Middle frontal gyrus (tissue), 1 donor: ENCODE results near the gene HOMER2.
"Not testable (repeated sequence)": the region's sequence is repeated elsewhere in the genome, so short reads cannot be mapped to it uniquely, and the experiment has no call there.

Experiments used
- DNase-seq: peaks from one replicate; pipeline ENCODE4 v3.0.0-alpha.2; 2015; ENCODE audit warnings: low spot score; ENCODE audit errors: extremely low spot score

Gene HOMER2

DNA sequence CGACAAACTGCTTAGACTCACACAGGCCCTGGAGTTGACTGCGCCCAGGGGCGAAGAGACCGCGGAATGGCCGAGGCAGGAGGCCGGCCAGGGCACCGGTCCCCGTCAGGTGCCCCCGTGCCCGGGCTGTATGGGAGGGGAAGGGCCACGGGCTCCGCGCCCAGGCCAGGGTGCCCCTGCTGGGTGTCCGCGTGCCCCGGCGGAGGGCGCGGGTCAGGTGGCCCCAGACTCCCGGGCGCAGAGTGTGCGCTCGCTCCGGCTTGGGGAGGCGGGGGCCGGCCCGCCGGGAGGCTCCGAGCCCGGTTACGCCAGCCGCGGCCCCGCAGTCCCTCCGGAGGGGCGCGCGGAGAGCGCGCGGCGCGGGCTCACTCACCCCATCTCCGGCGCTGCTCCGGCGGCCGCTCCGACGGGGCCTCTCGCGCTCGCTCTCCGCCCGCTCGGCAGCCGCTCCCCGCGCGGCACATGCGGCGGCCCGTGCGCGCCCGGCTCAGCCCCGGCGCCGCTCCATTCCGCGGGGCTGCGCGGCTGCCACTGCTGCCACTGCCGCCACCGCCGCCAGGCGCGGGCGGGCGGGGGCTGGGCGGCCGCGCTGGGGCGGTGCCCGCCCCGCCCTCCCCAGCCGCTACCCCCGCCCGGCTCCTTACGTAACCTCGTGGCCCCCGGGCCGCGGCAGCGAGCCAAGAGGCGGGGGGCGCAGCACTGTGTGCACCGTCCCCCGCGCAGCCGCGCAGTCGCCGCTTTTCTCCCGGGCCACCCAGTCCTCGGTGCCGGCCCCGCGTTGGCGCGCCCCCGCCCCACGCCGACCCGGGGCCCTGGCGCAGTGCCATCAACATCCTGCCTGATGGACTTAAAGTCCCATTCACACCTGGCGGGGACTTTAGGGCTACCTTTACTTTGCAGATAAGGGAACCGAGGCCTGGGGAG, at the start of gene HOMER2:
TSS of gene HOMER2 (minus strand) at position 563 of the 924 bp plus-strand sequence. CDS start at position 378, 185 bp downstream.
- DNase-seq = no peak

DNA sequence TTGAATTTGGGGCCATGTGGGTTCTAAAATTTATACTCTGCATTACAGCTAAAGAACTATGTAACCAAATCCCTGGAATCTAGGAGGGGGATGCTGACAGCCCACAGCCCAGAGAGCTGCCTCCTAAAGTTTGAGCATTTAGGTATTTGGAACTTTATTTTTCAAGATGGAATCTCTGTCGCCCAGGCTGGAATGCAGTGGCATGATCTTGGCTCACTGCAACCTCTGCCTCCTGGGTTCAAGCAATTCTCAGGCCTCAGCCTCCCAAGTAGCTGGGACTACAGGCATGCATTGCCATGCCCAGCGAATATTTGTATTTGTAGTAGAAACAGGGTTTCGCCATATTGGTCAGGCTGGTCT, 48.1 kb upstream of the HOMER2 start:
- DNase-seq = not testable (repeated sequence)

DNA sequence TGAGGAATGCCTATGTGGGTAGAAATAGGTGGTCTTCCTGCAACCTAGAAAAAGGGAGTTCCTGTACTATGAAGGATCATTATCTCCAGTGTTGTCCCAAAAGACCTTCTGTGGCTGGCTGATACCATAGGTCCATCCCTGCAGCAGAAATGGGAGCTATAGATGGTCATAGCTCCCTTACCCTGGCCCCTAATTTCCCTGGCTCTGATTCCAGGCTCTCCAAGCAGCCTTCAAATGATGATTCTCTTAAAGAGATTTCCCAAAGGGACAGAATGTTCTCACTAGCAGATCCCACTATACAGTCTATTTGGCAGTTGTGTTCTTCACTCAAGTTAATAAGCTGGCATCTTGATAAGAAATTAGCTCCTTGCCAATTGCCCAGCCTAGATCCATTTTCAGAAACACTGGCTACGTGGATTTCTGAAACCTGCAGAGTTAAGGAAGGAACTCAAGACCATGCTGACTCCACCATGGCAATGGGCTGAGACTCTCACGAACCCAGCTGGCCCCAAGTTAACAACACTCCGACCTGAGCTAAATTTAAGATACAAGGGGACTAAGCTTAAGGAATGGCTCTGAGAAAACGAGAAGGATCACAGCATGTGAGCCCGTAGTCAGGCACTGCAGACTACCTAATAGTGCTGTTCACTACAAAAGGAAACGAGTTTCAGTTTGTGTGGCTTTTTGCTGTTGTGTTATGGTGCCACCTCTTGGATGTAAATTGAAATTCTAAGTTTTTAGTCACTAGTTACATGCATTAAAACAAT, 47.6 kb upstream of the HOMER2 start:
- DNase-seq = peak; percentile 47

DNA sequence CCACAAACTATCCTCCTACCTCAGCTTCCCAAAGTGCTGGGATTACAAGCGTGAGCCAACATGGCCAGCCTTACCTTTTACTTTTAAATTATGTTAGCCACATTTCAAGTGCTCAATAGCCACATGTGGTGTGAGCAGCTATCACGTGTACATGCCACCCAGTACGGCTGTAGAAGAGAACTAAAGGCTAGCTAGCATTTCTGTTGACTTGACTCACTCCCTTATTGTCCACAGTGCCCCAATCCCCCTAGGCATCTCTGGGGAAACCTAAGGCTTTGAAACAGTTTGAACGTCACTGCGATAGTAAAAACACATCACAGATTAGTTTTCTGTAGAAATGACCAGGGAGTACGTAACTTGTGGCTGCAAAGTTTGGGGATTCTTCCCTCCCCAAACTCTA, 46.9 kb upstream of the HOMER2 start:
- no peak for DNase-seq

DNA sequence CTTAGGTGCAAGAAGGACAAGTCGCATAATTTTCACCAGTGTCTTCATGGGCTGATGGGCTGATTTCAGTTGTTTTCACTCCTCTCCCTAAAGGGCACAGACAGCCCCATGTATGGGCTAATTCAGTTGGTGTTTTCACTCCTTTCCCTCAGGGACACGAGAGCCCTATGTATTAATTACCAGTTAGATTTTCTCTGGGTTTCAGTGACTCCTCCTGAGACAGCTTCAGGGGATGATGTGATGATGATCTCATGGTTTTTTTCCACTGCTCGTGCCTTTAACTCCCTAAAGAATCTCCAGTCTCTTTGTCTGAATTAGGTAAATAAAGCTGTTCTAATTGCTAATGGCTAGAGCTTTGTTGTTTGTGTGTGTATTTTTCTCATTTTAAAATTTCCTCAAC, 43.4 kb upstream of the HOMER2 start:
- no peak for DNase-seq

DNA sequence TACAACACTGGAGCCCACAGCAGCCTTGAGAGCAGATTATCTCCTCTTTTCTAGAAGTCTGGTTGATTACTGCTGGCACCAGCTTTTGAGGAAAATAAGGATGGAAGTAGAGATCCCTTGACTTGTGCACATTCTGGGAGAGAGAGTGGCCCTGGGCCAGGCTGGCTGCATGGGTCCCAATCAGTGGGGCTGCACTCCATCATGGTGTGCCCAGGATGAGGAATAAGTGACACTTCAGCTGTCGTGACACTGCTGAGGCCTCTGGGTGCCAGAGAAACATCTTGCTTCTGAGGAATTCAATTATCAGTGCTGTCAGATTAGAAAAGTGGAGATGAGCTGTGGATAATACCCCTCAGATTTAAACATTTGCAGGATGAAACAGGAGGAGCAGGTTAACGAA, 42.6 kb upstream of the HOMER2 start:
- DNase-seq = no peak

DNA sequence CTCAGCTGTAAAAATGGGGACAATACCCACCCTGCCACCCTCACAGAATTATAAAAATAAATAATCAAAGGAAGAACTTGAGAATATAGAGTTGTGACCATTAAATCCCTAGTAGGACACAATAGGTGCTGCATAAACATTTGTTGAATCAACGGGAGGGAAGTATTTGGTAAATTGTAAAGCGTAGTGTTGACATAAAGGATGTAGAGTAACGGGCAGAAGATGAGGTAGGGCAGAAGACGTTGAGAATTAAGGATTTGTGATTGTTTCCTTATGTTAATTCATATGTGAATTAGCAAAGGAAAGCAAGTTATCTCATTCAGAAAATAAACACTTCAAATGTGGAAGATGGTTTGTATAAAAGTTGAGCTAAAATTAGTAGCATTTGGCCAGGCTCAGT, 40.6 kb upstream of the HOMER2 start:
- no peak for DNase-seq

DNA sequence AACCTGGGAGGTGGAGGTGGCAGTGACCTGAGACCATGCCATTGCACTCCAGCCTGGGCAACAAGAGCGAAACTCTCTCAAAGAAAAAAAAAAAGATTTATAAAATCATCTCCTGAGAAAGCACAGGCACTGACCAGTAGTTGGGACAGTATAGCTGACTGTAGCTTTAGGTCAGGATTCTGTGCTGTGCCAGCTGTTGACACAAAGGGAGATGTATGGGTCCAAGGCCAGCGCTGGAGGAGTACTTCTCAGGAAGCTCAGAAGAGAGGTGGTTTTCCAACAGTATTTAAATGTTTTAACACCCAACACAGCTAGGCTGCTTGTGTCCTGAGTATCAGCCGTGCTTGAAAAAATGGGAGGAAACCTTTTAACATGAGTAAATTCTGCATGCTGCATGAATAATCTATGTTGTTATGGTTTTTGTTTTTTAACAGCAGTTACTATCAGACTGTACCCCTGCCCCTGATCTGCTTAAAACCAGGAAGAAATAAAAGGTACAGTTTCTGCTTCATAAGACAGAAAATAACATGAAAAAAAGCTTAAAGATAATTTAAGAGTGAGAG, 40.0 kb upstream of the HOMER2 start:
- DNase-seq = no peak

DNA sequence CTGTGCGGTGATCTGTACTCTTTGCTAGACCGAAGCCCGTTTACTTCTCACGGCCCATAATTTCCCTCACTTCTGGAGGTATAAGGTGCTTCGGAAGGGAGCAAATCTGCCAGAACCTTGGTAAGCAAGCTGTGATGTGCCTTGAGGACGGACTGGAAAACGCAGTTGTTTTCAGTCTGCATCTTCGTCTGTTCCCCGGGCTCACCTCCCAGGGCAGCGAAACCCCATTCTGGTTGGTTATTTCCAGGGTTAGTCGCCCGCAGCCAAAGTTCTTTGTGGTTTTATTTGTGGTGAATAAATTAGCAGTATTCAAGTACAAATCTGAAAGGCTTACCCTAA, 33.9 kb upstream of the HOMER2 start:
- no peak for DNase-seq

DNA sequence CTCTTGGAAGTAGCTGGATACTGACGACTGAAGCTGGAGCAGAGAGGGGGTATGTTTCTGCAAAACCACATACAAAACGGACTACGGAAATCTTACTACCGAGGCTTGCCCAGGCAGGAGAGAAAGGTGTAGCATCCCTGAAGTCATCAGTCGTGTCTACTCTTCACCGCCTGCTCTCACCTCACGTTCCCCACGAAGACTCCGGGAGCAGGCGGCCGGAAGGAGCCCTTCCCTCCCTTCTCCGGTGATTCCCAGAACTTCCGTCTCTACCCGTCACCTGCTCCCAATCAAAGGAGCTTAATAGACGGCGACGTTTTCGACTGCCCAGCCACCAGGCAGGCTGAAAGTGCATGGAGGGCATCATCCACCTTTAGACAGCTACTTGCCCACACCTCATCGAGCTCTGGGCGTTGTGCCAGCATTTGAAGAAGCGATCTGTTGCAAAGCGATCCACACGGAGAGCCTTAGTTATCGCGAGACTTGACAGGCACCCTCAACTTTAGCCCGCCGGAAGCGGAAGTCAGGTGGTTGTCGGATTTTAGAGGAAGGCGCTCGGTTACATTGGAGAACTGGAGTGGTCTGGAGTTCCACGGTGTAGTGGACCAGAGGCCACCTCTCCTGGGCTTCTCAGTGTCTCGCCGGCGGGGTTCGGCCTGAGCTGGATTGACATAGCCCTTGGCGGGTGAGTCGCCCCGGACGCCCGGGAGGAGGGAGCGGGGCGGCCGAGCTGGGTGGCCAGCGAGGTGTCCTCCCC, 33.3 kb upstream of the HOMER2 start, which contains the start of gene RAMAC:
TSS of gene RAMAC (plus strand) at position 523 of the 754 bp plus-strand sequence. CDS start 2,809 bp downstream, outside the sequence.
- DNase-seq = peak; percentile 91

DNA sequence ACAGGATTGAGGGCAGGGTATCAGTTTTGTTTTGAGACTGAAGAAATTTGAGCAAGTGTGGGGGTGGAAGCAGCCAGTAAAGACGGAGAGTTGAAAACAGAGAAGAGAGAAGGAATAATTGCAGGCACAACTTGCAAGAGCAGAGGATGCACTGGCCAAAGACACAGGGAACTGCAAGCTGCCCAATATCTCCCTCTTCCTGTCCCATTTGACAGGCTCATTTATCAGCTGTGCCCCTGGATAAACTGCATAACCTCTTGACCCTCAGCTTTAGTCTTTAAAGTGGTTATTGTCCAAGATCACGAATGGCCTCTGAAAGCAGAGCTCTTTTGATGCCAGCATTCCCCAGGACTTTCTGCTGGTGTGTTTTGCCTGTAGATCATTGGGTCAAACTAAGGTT, 28.5 kb upstream of the HOMER2 start:
- no peak for DNase-seq

DNA sequence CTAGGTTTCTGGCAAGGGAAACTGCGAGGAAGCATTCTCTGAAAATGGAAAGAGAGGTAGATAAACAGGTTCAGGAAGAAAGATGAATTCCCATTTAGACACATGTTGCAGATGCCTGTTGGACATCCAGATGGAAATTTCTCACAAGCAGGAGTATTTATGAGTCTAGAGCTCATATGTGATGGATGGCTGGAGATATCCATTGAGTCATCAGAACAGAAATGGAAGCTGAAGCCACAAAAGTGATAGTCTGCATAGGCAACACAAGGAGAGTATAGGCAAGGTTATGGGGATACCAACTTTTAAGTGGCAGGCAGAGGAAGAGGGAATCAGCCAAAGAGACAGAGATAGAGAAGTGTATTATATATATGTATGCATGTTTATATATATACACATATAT, 27.2 kb upstream of the HOMER2 start:
- no peak for DNase-seq

DNA sequence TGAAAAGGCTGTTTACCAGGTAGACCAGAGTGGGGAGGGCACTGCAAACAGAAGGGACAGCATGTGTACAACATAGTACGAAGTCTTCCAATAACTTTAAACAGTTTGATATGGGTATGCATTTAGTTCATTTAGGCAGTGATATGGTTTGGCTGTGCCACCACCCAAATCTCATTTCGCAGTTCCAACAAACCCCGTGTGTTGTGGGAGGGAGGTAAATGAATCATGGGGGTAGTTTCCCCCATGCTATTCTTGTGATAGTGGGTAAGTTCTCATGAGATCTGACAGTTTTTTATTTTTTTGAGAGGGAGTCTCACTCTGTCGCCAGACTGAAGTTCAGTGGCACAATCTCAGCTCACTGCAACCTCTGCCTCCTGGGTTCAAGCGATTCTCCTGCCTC, 25.9 kb upstream of the HOMER2 start:
- no peak for DNase-seq

DNA sequence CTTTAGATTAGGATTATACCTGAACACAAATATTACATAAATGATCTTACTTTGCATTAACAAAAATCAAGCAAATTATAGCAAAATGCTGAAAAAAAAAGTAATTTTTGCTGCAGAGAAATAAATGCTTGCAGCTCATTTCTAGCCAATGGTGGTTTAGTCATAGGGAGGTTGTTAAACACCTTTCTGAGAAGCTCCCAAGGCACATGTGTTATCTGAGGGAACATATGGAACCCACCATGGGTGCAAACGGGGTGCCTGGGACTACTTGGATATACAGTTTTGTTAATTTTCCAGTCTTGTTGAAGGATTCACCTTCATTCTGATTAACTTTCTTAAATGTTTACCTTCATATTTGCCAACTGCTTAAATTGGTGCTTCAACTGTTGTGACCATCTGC, 24.6 kb upstream of the HOMER2 start:
- no peak for DNase-seq

DNA sequence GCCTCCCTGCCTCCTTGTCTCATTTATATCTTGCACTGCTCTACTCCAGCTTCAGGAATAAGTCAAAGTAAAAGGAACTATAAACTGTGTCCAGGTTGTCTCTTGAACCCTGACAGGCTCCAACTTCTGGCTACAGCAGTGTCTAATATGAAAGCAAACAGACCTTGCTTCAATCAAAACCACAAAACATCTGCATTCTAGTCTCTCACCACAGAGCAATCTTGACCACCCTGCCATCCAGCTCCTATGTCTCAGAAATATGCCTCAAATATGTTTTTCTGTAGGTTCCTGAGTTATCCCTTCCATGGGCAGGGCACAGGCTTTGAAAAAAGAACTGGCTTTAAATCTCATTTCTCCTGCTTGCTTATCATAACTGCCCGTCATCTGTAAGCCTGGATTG, 20.5 kb upstream of the HOMER2 start:
- DNase-seq = no peak

DNA sequence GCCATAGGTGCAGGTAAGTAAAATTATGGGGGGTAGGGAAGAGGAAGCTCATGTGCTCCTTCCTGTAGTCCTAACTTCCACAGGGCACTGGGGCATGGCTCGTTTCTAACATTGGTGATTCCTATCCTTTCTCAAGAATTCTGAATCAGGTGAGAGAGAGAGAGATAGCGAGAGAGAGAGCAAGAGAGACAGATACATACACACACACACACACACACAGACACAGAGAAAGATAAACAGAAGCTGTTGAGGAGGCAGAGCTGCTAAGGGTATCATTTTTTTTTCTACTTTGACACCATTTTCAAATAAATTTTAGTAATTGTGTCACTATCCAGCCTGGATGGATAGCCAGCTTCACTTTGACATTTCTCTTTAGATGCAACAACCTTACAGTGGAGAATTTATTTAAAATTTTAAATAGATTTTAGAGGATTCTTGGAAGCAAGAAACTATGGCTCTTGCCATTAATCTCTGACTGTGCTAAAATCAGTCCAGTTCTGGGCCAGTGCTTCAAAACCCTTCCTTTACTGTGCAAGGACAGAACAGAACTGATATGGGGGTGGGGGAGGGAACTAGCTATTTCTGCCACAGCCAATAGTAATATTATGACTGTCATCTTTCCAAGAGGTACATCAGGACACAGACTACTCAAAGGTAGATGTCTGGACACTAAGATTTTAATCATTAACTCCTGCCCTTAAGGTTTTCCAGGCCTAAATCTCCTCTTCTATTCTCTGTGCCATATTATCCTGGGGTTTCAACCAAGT, 18.9 kb upstream of the HOMER2 start:
- no peak for DNase-seq

DNA sequence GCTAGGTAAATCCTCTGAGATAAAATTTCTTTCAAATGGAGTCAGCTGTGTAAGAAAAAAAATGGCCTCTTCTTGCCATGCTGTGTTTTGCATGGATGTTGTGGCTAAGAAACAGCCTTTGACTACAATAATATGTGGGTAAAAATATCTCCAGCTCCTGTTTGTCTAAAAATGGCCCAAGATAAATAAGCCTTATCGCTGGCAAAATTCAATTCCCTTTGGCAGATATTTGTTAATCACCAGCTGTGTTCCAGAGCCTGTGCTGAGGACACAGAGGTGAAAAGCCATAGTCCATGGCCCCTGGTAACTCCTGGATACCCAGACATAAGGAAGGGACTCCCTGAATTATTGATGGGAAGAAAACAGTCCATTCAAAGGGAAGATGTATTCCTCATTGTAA, 18.2 kb upstream of the HOMER2 start:
- DNase-seq = no peak

DNA sequence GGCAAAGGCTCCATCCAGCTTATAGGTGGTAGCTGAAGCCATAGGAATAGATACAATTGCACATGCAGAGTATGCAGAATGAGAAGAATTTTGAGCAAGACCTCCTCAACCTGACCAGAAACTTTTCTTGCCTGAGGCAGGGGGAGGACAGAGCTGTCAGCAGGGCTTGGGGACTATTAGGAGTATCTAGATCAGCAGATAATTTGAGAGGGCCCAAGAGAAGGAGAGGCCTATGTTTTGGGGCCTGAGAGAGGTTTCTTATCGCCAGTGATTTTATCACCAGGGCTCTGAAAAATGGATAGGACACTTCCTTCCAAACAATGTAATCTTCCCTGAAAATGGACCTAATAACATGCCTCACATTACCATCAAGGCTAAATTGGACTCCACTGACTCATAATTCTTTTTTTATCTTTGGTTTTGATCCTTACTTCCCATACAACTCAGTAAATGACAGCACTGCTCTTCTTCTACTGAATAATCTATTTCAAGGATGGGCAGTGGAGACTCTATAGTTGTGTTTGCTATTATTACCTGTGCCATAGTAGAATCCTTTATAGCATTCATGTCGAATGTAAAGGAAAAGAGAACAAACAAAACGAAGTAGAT, 17.7 kb upstream of the HOMER2 start:
- DNase-seq = no peak

DNA sequence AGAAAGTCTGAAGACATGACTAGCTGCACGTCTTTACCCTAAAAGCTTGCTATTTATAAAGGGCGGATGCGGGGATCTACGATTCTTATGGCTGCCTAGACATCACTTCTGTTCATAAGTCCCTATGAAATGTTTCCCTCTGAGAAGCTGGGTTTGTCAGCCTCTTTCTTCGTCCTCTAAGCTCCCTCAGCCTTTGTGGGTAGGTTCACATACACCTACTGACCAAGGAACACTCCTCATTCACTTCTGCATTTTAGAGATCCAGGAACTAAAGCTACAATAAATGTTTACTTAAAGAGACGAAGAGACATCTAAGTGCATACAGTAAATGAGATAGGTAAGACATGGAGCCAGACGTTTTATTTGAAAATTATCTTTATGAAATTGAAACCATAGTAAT, 16.8 kb upstream of the HOMER2 start:
- DNase-seq = no peak

DNA sequence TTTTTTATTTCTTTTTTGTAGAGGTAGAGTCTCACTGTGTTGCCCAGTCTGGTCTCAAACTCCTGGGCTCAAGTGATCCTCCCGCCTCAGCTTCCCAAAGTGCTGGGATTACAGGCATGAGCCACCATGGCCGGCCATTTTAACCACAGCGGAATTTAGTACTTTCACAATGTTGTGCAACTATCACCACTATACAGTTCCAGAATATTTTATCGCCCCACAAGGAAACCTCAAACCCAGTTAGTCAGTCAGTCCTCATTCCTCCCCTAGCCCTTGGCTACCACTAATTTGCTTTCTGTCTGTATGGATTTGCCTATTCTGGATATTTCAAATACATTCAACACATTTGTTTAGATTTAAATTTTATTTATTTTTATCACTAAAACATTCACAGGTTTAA, 15.5 kb upstream of the HOMER2 start:
- no peak for DNase-seq
